Tibial artery (tissue), 4 donors: Measurements from ENCODE around the gene BABAM2.

Experiments
- DNase-seq, 2 donors: peaks; one replicate each; pipeline ENCODE4 v3.0.0-alpha.2; 2019
- H3K27ac ChIP-seq, 2 donors: fragments of 200-600 bp; sonication (generic) in 1 of 2; 1 replicate in 1 of 2; 2 replicates in 1 of 2; pipeline ENCODE4 v1.5.1; 2018 to 2019; ENCODE audit warnings: mild to moderate bottlenecking in 1 of 2
- H3K27me3 ChIP-seq, 2 donors: fragments of 200-600 bp; sonication (generic) in 1 of 2; one replicate each; pipeline versions ENCODE4 v1.5.1 to v1.6.0; 2016 to 2019
- H3K36me3 ChIP-seq, 3 donors: fragments of 200-600 bp; sonication (generic) in 2 of 3; one replicate each; pipeline ENCODE4 v1.5.1; 2016 to 2019; ENCODE audit warnings: mild to moderate bottlenecking in 2 of 3
- H3K4me1 ChIP-seq, 4 donors: fragments of 200-600 bp; sonication (generic) in 2 of 4; 1 replicate in 3 of 4; 2 replicates in 1 of 4; pipeline ENCODE4 v1.5.1; 2016 to 2019
- H3K4me3 ChIP-seq, 2 donors: fragments of 200-600 bp; sonication (generic) in 1 of 2; 1 replicate in 1 of 2; 2 replicates in 1 of 2; pipeline ENCODE4 v1.5.1; 2018 to 2019; ENCODE audit warnings: mild to moderate bottlenecking in 2 of 2
- H3K9me3 ChIP-seq, 3 donors: fragments of 200-600 bp; sonication (generic) in 1 of 3; one replicate each; pipeline ENCODE4 v1.5.1; 2016 to 2019
- intact Hi-C: fragments of 100-400 bp; cut with DNase I; formaldehyde crosslinking; loops from one replicate; pipeline ENCODE4 v1.15.0; 2023; ENCODE audit warnings: low total_unique reads
- TF ChIP-seq, protein P1 (sequence below), 2 experiments: fragments of 200-600 bp in 1 of 2; fragments of 450-650 bp in 1 of 2; IDR thresholded peaks; one replicate each; pipeline ENCODE4 v1.5.1; 2017 to 2019; ENCODE audit warnings: antibody characterized with exemption in 2 of 2, mild to moderate bottlenecking in 1 of 2, moderate library complexity in 1 of 2

The BABAM2 gene

DNA sequence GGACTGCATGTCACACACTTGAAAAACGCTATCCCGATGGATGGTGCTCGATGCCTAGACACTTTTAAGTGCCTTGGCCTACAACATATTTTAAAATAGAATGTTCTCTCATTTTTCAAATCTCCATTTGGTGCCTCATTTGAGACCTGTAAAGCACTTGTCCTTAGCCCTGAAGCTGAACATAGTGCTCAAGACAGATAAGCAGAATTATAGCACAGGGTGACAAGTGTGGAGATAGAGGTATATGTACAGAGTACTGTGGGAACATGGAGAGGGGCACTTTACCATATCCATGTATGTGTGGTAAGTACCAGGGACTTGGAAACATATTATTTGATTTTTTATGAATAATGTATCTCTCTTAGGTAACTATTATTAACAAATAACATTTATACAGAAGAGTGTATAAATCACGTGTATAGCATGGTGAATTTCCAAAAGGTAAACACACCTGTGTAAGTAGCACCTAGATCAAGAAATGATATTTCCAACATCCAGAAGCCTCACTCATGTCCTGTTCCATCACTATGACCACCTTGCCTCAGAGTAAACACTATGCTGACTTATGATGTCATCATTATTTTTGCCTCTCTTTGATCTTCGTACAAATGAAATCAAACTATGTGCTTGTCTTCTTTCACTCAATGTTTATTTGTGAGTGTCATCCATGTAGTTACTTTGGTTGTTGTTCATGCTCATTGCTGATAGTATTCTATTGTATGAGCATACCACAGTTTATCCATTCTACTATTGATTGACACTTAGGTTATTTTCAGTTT is 103.6 kb downstream of the BABAM2 start:
- Histone ChIP-seq H3K9me3 (no peaks in the 10 kb centered on the region), H3K36me3 (no peaks in the 10 kb centered on the region), H3K27me3 (no peaks in the 10 kb centered on the region), H3K4me3 (no peak overlapping the region), H3K4me1 (peaks cover 0 to 12% (median under 1%) of the 10 kb centered on the region in 4 donors), H3K27ac (no peak overlapping the region)
- no peak for DNase-seq
- intact Hi-C loops, result no loop called here
- TF ChIP-seq, protein P1, sequence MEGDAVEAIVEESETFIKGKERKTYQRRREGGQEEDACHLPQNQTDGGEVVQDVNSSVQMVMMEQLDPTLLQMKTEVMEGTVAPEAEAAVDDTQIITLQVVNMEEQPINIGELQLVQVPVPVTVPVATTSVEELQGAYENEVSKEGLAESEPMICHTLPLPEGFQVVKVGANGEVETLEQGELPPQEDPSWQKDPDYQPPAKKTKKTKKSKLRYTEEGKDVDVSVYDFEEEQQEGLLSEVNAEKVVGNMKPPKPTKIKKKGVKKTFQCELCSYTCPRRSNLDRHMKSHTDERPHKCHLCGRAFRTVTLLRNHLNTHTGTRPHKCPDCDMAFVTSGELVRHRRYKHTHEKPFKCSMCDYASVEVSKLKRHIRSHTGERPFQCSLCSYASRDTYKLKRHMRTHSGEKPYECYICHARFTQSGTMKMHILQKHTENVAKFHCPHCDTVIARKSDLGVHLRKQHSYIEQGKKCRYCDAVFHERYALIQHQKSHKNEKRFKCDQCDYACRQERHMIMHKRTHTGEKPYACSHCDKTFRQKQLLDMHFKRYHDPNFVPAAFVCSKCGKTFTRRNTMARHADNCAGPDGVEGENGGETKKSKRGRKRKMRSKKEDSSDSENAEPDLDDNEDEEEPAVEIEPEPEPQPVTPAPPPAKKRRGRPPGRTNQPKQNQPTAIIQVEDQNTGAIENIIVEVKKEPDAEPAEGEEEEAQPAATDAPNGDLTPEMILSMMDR (IDR thresholded peaks at IDR 0.05), result no peak

DNA sequence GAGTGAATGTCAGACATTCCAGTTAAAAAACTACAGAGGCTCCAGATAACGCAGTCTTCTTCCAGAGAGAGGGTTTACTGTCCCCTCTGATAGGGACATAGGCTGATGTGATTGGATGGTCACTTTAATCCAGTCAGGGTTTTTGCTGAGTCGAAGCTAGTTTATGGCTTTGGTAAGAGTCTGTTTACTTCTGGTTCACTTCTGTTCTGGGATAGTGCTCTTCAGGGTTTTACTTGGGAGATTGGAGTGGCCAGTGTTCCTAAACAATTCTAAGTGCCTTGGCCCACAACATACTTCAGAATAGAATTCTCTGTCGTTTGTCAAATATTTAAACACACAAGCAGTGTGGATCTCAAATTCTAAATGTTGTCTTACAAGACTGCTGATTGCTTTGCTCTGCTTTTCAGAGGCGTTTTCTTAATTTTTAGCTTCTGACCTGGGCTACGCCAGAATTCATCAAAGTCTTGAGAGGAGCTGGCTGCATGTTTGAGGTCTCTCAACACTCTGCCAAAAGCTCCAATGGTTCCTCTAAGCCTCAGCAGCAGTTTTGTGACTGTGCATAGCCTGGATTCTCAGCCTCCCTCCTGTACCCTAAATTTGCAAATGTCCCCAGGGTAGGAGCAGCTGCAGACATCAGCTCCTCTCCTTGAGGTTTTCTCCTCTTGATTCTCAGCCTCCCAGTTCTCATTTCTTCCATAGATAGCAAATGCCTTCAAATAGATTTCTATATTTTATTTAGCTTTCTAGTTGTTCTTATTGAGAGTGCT is 105.8 kb downstream of the BABAM2 start:
- Histone ChIP-seq H3K4me3 (no peak overlapping the region), H3K27me3 (no peaks in the 10 kb centered on the region), H3K4me1 (peaks cover 0 to 4% (median 0%) of the 10 kb centered on the region in 4 donors), H3K9me3 (no peaks in the 10 kb centered on the region), H3K27ac (no peak overlapping the region), H3K36me3 (no peaks in the 10 kb centered on the region)
- DNase-seq, result no peak
- intact Hi-C loops, result no loop called here
- TF ChIP-seq, protein P1 (IDR thresholded peaks at IDR 0.05), result no peak

DNA sequence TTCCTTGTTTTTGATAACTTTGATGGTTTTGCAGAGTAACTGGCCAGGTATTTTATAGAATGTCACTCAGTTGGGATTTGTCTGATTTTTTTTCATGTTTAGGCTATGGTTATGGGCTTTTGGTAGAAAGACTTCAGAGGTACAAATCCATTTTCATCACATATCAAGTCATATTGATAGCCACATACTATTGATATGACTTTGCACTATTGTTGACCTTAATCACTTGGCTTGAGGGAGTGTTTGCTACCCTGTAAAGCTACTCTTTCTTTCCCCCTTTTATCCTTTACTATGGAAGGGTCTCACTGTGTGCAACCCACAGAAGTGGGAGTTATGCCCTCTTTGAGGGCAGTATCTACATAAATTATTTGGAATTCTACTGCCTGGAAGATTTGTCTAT is 109.8 kb downstream of the BABAM2 start:
- TF ChIP-seq, protein P1 (IDR thresholded peaks at IDR 0.05), result no peak

DNA sequence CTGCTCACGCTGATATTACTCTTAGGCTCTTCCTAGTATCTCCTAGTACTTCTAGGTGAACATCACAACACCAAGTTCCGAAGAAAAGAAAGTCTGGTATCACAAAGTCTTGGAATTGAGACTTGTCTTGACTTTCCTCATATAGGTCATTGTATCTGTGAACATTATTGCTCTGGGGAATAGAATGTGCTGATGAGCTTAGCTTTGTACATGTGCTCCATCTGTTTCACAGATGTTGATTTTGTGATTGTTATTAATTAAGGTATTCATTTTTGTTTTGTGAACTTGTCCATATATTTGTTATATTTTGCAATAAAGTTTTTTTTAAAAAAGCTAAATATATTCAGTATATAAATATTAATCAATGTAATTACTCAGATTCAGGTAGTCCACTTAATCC is 111.7 kb downstream of the BABAM2 start:
- H3K36me3 ChIP-seq, result no peaks in the 10 kb centered on the region
- no peak overlapping the region for H3K27ac ChIP-seq
- H3K4me1 ChIP-seq, result peaks cover 0 to 4% (median 0%) of the 10 kb centered on the region in 4 donors
- intact Hi-C loops, result no loop called here
- TF ChIP-seq, protein P1 (IDR thresholded peaks at IDR 0.05), result no peak
- H3K9me3 ChIP-seq, result no peaks in the 10 kb centered on the region
- DNase-seq, result no peak
- no peak overlapping the region for H3K4me3 ChIP-seq
- no peaks in the 10 kb centered on the region for H3K27me3 ChIP-seq

More for the DNA sequence above, 109.8 kb downstream of the BABAM2 start:
- no peak for DNase-seq
- intact Hi-C loops, result no loop called here
- Histone ChIP-seq H3K27ac (no peak overlapping the region), H3K9me3 (no peaks in the 10 kb centered on the region), H3K4me3 (no peak overlapping the region), H3K27me3 (no peaks in the 10 kb centered on the region), H3K36me3 (no peaks in the 10 kb centered on the region), H3K4me1 (peaks cover 0 to 4% (median 0%) of the 10 kb centered on the region in 4 donors)

DNA sequence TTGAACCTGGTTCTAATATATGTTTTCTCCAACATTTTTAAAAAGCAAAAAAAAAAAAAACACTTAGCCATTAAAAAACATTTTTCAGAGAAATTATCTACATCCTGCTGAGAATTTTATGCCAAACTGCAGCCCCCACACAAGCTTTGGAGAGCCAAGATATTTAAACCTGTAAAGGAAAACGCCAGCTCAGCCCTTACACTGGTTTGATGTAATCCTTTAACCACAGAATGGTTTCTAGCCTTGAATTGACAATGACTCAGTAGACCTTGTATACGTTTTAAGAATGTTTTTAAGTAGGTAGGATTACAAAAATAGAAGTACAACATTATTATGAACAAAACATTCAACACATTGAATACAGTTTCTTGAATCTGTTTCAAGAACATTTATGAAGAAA is 113.6 kb downstream of the BABAM2 start:
- H3K27me3 ChIP-seq, result no peaks in the 10 kb centered on the region

More for the DNA sequence above, 113.6 kb downstream of the BABAM2 start:
- no peaks in the 10 kb centered on the region for H3K9me3 ChIP-seq
- H3K4me3 ChIP-seq, result no peak overlapping the region
- H3K27ac ChIP-seq, result no peak overlapping the region
- TF ChIP-seq, protein P1 (IDR thresholded peaks at IDR 0.05), result no peak
- DNase-seq, result no peak
- H3K4me1 ChIP-seq, result peaks cover 0 to 4% (median 0%) of the 10 kb centered on the region in 4 donors
- intact Hi-C loops, result no loop called here
- no peaks in the 10 kb centered on the region for H3K36me3 ChIP-seq
